ENCODE data around the gene PRDM2. TPM values are rescaled to one million over a fixed set of nuclear protein-coding genes. Genes with fewer than 3 reads are reported as not detected.

The PRDM2 gene
- total RNA-seq, 1 experiment from 2014 or later, result 64.2 TPM

GRCh38 chr1:13817906-13818305 is 117.9 kb downstream of the PRDM2 start:
- POLR2A ChIA-PET (ENCODE audit: low non-redundant PET), result no interaction called here
- DNase-seq (ENCODE audit: low spot score), result no peak
- intact Hi-C loops (cut with micrococcal nuclease; ENCODE audit: unreplicated experiment), result no loop called here
- TF ChIP-seq CTCF (conservative IDR thresholded peaks at IDR 0.05; ENCODE audit: low read depth, low read length) (no peak), EZH2 (IDR thresholded peaks at IDR 0.05; ENCODE audit: borderline replicate concordance, low read depth, low read length, poor library complexity, severe bottlenecking) (no peak)
- Histone ChIP-seq H3K4me3 (ENCODE audit: low read depth, low read length, poor library complexity, severe bottlenecking) (no peak overlapping the region), H3K36me3 (ENCODE audit: insufficient read depth, low read length, poor library complexity, severe bottlenecking) (no peaks in the 10 kb centered on the region), H3K4me1 (ENCODE audit: insufficient read depth, low read length, poor library complexity, severe bottlenecking) (no peaks in the 10 kb centered on the region), H3K27ac (ENCODE audit: low read depth, low read length, poor library complexity, severe bottlenecking) (no peak overlapping the region), H3K27me3 (replicated peaks; ENCODE audit: insufficient read depth, low read depth, low read length, poor library complexity) (no peaks in the 10 kb centered on the region), H3K9me3 (ENCODE audit: low read depth, low read length, poor library complexity, severe bottlenecking) (no peaks in the 10 kb centered on the region)
- BruUV-seq (replicated peaks), result no TSS peak
- CTCF ChIA-PET, result no interaction called here

GRCh38 chr1:13818926-13819325 is 118.9 kb downstream of the PRDM2 start:
- ChIA-PET POLR2A (ENCODE audit: low non-redundant PET) (no interaction called here), CTCF (no interaction called here)
- no TSS peak for BruUV-seq (replicated peaks)
- H3K27me3 ChIP-seq (replicated peaks; ENCODE audit: insufficient read depth, low read depth, low read length, poor library complexity), result no peaks in the 10 kb centered on the region
- intact Hi-C loops (cut with micrococcal nuclease; ENCODE audit: unreplicated experiment), result no loop called here
- no peaks in the 10 kb centered on the region for H3K36me3 ChIP-seq (ENCODE audit: insufficient read depth, low read length, poor library complexity, severe bottlenecking)
- no peak for TF ChIP-seq CTCF (conservative IDR thresholded peaks at IDR 0.05; ENCODE audit: low read depth, low read length)
- no peak for TF ChIP-seq EZH2 (IDR thresholded peaks at IDR 0.05; ENCODE audit: borderline replicate concordance, low read depth, low read length, poor library complexity, severe bottlenecking)
- H3K9me3 ChIP-seq (ENCODE audit: low read depth, low read length, poor library complexity, severe bottlenecking), result no peaks in the 10 kb centered on the region
- DNase-seq (ENCODE audit: low spot score), result no peak
- H3K27ac ChIP-seq (ENCODE audit: low read depth, low read length, poor library complexity, severe bottlenecking), result no peak overlapping the region
- H3K4me1 ChIP-seq (ENCODE audit: insufficient read depth, low read length, poor library complexity, severe bottlenecking), result no peaks in the 10 kb centered on the region
- H3K4me3 ChIP-seq (ENCODE audit: low read depth, low read length, poor library complexity, severe bottlenecking), result no peak overlapping the region

- no TSS peak for BruUV-seq (replicated peaks)
- Histone ChIP-seq H3K36me3 (ENCODE audit: insufficient read depth, low read length, poor library complexity, severe bottlenecking) (no peaks in the 10 kb centered on the region), H3K27ac (ENCODE audit: low read depth, low read length, poor library complexity, severe bottlenecking) (no peak overlapping the region), H3K4me1 (ENCODE audit: insufficient read depth, low read length, poor library complexity, severe bottlenecking) (no peaks in the 10 kb centered on the region), H3K27me3 (replicated peaks; ENCODE audit: insufficient read depth, low read depth, low read length, poor library complexity) (no peaks in the 10 kb centered on the region), H3K4me3 (ENCODE audit: low read depth, low read length, poor library complexity, severe bottlenecking) (no peak overlapping the region), H3K9me3 (ENCODE audit: low read depth, low read length, poor library complexity, severe bottlenecking) (no peaks in the 10 kb centered on the region)
- ChIA-PET CTCF (no interaction called here), POLR2A (ENCODE audit: low non-redundant PET) (no interaction called here)
- intact Hi-C loops (cut with micrococcal nuclease; ENCODE audit: unreplicated experiment), result no loop called here
- TF ChIP-seq CTCF (conservative IDR thresholded peaks at IDR 0.05; ENCODE audit: low read depth, low read length) (no peak), EZH2 (IDR thresholded peaks at IDR 0.05; ENCODE audit: borderline replicate concordance, low read depth, low read length, poor library complexity, severe bottlenecking) (no peak)
- no peak for DNase-seq (ENCODE audit: low spot score)
Observed at GRCh38 chr1:13819642-13820041, 119.7 kb downstream of the PRDM2 start.
